ENCODE measurements around the gene LMF1. TPM values are rescaled to one million over a fixed set of nuclear protein-coding genes. Genes with fewer than 3 reads are reported as not detected.

LMF1 gene
- total RNA-seq, 1 donor from 2014 or later: 26.0 TPM

DNA sequence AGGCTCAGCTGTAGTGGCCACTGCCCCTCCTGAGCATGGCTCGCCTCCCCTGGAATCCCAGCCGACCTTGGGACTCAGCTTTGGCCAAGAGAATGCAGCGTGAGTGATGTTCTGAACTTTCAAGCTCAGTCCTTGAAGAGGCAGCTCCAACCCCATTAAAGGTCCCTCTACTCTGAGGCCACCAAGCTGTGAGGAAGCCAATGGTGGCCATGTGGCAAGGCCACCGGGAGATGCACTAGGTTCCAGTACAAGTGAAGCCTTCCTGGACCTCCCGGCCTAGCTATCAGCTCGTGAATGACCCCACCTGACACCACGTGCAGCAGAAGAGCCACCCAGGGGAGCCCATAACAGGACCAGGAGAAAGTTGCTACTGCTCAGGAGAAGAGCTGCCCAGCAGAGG, 88.5 kb downstream of the LMF1 start:
- H3K36me3 ChIP-seq: peaks cover 0 to 5% of the 10 kb centered on the region in 2 donors
- DNase-seq (ENCODE audit: extremely low spot score in 2 of 2): no peak
- H3K27me3 ChIP-seq: no peaks in the 10 kb centered on the region
- H3K27ac ChIP-seq: no peak overlapping the region
- intact Hi-C loops (cut with DNase I): no loop called here
- TF ChIP-seq POLR2AphosphoS5 (IDR thresholded peaks at IDR 0.05; ENCODE audit: insufficient read depth in 1 of 2, low read depth in 1 of 2): no peak
- TF ChIP-seq, protein P1, sequence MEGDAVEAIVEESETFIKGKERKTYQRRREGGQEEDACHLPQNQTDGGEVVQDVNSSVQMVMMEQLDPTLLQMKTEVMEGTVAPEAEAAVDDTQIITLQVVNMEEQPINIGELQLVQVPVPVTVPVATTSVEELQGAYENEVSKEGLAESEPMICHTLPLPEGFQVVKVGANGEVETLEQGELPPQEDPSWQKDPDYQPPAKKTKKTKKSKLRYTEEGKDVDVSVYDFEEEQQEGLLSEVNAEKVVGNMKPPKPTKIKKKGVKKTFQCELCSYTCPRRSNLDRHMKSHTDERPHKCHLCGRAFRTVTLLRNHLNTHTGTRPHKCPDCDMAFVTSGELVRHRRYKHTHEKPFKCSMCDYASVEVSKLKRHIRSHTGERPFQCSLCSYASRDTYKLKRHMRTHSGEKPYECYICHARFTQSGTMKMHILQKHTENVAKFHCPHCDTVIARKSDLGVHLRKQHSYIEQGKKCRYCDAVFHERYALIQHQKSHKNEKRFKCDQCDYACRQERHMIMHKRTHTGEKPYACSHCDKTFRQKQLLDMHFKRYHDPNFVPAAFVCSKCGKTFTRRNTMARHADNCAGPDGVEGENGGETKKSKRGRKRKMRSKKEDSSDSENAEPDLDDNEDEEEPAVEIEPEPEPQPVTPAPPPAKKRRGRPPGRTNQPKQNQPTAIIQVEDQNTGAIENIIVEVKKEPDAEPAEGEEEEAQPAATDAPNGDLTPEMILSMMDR (IDR thresholded peaks at IDR 0.05): no peak
- TF ChIP-seq POLR2A (IDR thresholded peaks at IDR 0.05): no peak
- H3K4me3 ChIP-seq: no peak overlapping the region
- peaks cover 4% of the 10 kb centered on the region for H3K9me3 ChIP-seq
- H3K4me1 ChIP-seq: peaks cover 5% of the 10 kb centered on the region

DNA sequence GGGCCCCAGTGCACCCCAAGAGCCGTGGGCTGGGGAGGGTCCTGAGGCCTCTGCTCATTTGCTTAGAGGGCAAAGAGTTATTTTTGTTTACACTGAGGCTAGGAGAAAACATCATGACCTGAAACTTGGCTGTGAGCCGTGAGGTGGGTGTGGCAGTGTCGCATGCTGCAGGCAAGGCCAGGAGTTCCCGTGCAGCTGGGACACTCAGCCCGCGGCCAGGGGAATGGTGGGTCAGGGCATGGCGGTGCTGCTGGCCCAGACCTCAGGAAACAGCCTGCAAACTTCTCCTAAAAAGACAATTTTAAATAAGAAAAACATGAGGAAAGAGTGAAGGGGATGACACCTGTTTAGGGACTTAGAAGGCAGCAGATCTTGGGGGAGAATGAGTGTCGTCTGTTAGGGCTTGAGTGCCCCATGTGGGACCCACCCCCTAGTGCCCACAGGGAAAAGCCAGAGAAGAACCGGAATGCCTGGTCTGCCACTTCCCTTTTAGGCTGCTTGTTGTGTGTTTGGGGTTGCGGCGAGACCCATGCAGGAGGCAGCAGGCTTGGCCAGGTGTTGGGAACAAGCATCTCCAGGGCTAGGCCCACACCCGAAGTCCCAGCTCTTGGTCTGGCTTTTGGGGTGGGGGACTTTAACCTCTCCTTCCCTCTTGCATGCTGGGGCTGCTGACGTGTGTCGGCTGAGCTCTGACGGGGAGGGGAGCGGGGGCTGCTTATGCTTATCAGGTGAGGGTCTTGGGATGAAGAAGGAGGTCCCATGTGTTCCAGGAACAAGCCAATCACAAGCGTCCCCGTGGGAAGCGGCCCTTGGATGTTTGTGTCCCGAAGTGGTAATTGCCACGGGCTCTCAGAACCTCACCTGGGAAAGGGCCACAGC, 89.3 kb downstream of the LMF1 start:
- TF ChIP-seq, protein P1 (IDR thresholded peaks at IDR 0.05): no peak
- TF ChIP-seq POLR2AphosphoS5 (IDR thresholded peaks at IDR 0.05; ENCODE audit: insufficient read depth in 1 of 2, low read depth in 1 of 2) (no peak), POLR2A (IDR thresholded peaks at IDR 0.05) (no peak)
- DNase-seq (ENCODE audit: extremely low spot score in 2 of 2): no peak
- intact Hi-C loops (cut with DNase I): no loop called here
- H3K27ac ChIP-seq: no peak overlapping the region
- no peaks in the 10 kb centered on the region for H3K4me1 ChIP-seq
- no peaks in the 10 kb centered on the region for H3K27me3 ChIP-seq
- H3K4me3 ChIP-seq: no peak overlapping the region
- H3K36me3 ChIP-seq: peaks cover 0 to 5% of the 10 kb centered on the region in 2 donors
- peaks cover 4% of the 10 kb centered on the region for H3K9me3 ChIP-seq

DNA sequence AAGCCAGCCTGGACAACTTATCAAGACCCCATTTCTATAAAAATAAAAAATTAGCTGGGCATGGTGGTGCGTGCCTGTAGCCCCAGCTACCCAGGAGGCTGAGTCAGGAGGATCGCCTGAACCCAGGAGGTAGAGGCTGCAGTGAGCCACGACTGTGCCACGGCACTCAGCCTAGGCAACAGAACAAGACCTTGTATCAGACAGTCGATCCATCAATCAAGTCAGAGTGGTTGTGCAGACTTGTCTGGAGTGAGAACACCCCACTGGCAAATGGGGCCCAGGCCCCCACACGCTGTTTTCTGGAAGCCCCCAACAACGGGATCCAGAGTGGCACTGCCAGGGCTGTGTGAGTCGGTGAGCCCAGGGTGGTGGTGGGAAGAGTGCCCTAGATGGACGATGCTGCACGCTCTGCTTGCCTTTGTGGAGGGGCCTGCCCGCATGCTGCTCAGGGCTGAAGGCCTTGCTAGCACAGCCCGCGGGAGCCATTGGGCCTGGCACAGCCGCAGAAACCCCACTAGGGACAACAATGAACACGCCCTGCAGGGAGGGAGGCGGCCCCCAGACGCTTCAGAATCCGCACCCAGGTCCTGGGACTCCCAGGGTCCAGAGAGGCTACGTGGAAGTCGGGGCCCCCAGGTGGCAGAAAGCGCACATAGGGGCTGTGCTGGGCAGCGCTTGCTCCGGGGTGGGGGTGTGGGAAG, 90.2 kb downstream of the LMF1 start:
- H3K9me3 ChIP-seq: peaks cover 4% of the 10 kb centered on the region
- H3K27me3 ChIP-seq: no peaks in the 10 kb centered on the region
- H3K4me3 ChIP-seq: no peak overlapping the region
- H3K4me1 ChIP-seq: no peaks in the 10 kb centered on the region
- DNase-seq (ENCODE audit: extremely low spot score in 2 of 2): no peak
- intact Hi-C loops (cut with DNase I): no loop called here
- peaks cover 0 to 11% of the 10 kb centered on the region in 2 donors for H3K36me3 ChIP-seq
- TF ChIP-seq, protein P1 (IDR thresholded peaks at IDR 0.05): no peak
- TF ChIP-seq POLR2A (IDR thresholded peaks at IDR 0.05): no peak
- TF ChIP-seq POLR2AphosphoS5 (IDR thresholded peaks at IDR 0.05; ENCODE audit: insufficient read depth in 1 of 2, low read depth in 1 of 2): no peak
- no peak overlapping the region for H3K27ac ChIP-seq

DNA sequence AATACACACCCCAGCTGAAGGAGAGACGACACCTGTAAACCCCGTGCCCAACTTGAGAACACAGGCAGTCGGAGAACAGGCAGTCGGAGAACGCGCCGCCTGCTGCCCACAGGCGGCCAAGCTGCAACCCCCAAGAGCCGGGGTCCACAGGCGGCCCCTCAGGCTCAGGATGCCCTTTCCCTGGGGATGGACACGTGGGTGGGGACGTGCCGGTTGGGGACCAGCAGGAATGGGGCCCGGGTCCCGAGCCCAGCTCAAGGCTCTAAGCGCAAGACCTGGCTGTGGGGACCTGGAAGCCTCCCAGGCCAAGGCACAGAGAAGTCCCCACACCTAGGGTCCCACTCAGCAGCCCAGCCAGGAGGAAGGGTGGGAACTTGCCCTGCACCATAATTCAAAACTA, 90.8 kb downstream of the LMF1 start:
- Histone ChIP-seq H3K4me3 (no peak overlapping the region), H3K27me3 (no peaks in the 10 kb centered on the region), H3K4me1 (no peaks in the 10 kb centered on the region), H3K9me3 (peaks cover 4% of the 10 kb centered on the region), H3K36me3 (peaks cover 0 to 11% of the 10 kb centered on the region in 2 donors), H3K27ac (no peak overlapping the region)
- DNase-seq (ENCODE audit: extremely low spot score in 2 of 2): no peak
- TF ChIP-seq POLR2AphosphoS5 (IDR thresholded peaks at IDR 0.05; ENCODE audit: insufficient read depth in 1 of 2, low read depth in 1 of 2) (no peak), POLR2A (IDR thresholded peaks at IDR 0.05) (no peak)
- TF ChIP-seq, protein P1 (IDR thresholded peaks at IDR 0.05): no peak
- intact Hi-C loops (cut with DNase I): no loop called here

Measured in vagina (tissue), 2 donors.